ENCODE measurements around the gene SGSM2.

- TF ChIP-seq CTCF (conservative IDR thresholded peaks at IDR 0.05), result no peak
- TF ChIP-seq EZH2 (IDR thresholded peaks at IDR 0.05; ENCODE audit: low read depth), result no peak
Measured at GRCh38 chr17:2370211-2370589, 32.9 kb downstream of the SGSM2 start.
